ENCODE results near the gene STK24.

- no peak for TF ChIP-seq CTCF (IDR thresholded peaks at IDR 0.05; ENCODE audit: low read length)
- no peak for TF ChIP-seq EZH2phosphoT487 (IDR thresholded peaks at IDR 0.05; ENCODE audit: low read length)
- no peak for TF ChIP-seq EZH2 (optimal IDR thresholded peaks at IDR 0.05; ENCODE audit: low read depth, low read length)
These were observed 134.3 kb downstream of the STK24 start for GRCh38 chr13:98442391-98443230.

All from MM.1S (cell line).